Embryonic facial prominence (tissue), 1 donor: ENCODE results near the gene LSS.
"Not testable (repeated sequence)": the region's sequence is repeated elsewhere in the genome, so short reads cannot be mapped to it uniquely, and the experiment has no call there.

ENCODE experiments used
- DNase-seq: peaks from one replicate; pipeline ENCODE4 v3.0.0-alpha.2; 2016; ENCODE audit errors: extremely low spot score

LSS gene

DNA sequence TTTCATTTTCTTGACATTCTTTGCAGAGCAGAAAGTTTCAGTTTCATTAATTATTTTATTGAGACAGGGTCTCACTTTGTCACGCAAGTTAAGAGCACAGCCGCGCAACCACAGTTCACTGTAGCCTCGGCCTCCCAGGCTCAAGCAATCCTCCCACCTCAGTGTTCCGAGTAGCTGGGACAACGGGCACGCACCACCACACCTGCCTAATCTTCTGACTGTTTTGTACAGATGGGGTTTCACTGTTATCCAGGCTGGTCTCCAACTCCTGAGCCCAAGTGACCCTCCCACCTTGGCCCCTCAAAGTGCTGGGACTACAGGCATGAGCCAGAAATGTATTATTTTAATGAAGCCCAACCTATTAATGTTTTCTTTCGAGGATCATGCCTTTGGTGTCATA is 41.3 kb downstream of the LSS start:
- DNase-seq = no peak

DNA sequence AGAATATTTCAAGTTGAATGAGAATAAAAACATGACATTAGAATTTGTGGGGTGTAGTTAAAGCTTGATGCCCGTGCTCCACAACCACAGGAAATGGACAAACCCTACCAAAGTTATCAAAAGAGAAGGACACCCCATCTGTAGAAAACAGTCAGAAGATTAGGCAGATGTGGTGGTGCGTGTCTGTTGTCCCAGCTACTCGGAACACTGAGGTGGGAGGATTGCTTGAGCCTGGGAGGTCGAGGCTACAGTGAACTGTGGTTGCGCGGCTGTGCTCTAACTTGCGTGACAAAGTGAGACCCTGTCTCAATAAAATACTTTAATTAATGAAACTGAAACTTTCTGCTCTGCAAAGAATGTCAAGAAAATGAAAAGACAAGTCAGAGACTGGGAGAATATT is 42.9 kb downstream of the LSS start:
- no peak for DNase-seq

DNA sequence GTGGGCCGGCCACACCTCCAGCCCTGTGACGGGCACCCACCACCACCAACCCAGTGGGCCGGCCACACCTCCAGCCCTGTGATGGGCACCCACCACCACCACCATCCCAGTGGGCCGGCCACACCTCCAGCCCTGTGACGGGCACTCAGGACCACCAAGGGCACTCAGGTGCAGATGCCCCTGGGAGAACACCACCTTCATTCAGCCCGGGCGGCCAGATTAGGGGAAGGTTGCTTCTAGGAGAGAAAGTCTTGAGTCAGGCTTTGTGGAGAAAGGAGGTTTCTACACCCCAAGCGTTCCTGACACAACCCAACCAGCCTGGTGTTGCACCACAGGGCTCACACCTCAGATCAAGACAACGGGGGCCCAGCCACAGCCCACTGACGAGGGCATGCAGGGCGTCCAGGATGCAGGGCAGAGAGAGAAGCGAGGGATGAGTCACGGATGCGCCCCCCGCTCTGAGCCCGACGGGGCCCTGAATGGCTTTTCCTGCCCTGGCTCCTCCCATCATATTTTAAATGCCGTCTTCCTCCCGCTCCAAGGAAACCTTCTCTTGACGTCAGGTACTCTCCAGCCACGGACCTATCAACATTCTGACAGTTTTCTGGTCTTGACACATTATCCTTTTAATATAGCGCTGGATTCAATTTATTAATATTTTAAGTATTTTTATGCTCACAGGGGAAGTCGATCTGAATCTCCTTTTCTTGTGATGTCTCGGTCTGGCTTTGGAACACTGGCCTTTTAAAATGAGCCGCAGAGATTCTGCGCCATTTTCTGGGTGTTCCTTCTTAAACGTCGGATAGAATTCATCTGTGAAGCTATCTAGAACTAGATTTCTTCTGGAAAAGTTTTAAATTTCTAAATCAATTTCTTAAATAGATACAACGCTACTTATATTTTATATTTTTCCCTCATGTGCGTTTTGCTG is 43.7 kb downstream of the LSS start:
- DNase-seq = no peak

DNA sequence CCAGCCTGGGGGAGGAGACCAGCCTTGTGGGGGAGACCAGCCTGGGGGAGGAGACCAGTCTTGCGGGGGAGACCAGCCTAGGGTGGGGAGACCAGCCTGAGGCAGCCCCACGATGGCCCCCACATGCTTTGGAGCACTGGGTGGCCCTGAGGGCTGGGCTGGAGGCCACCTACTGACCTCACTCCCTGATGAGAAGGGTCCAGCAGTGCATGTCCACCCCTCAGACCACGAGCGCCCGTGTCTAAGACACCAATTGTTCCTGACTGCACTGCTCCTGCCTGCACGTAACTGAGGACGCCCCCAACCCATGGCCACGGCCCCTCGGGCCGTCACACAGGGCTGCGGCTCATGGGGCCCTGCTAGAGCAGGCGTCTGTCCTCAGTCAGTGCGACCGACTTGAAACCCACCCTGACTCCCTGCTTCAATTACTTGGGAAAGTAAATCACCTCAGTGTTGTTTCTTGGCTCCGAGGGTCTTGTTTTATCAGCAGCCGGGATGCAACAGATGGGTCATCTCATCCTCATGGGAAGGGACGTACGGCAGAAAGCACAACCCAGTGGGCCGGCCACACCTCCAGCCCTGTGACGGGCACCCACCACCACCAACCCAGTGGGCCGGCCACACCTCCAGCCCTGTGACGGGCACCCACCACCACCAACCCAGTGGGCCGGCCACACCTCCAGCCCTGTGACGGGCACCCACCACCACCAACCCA is 44.5 kb downstream of the LSS start, which contains the start of gene SPATC1L:
Gene SPATC1L, minus strand, starts transcription at position 550 of the 715 bp plus-strand sequence. CDS start 1,643 bp downstream, outside the sequence.
- no peak for DNase-seq

DNA sequence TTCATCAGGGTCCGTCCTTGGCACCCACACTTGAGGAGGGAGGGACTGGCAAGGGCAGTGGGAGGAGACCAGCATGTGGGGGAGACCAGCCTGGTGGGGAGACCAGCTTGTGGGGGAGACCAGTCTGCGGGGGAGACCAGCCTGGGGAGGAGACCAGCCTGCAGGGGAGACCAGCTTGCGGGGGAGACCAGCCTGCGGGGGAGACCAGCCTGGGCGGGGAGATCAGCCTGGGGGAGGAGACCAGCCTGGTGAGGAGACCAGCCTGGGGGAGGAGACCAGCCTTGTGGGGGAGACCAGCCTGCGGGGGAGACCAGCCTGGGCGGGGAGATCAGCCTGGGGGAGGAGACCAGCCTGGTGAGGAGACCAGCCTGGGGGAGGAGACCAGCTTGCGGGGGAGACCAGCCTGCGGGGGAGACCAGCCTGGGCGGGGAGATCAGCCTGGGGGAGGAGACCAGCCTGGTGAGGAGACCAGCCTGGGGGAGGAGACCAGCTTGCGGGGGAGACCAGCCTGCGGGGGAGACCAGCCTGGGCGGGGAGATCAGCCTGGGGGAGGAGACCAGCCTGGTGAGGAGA is 45.2 kb downstream of the LSS start:
- not testable (repeated sequence) for DNase-seq

DNA sequence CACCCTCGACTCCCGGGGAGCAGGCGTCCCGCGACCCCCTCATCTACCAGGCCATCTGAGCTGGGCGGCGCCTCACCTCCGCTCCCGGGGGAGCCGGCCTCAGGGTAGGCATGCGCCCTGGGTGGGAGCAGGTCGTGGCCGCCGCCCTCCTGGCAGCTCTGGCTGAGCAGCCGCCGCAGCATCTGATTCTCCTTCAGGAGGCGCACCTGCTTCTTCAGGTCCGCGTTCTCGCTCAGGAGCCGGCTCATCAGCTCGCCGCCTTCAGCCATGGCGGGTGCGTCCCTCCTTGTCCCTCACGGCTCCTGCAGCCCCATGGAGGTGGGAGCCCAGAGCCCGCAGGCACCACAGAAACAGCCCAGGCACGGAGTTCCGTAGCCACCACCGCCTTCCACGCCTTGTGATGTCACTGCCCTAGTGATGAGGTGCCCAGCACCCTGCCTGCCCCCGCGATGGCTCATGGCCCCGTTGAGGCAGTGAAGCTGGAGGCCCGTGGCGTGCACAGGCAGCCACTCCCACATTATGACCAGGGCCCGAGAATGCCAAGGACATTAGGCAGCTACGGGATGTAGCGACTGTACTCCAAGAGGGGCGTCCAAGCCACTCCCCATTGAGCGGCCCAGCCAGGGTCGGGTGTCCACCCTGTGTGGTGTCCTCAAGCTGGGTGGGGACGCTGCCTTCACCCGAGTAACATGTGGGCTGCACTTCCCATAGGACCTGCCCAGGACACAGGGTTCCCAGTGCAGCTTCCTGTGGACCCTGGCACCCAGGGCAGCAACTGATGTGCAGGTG is 45.8 kb downstream of the LSS start:
- no peak for DNase-seq

DNA sequence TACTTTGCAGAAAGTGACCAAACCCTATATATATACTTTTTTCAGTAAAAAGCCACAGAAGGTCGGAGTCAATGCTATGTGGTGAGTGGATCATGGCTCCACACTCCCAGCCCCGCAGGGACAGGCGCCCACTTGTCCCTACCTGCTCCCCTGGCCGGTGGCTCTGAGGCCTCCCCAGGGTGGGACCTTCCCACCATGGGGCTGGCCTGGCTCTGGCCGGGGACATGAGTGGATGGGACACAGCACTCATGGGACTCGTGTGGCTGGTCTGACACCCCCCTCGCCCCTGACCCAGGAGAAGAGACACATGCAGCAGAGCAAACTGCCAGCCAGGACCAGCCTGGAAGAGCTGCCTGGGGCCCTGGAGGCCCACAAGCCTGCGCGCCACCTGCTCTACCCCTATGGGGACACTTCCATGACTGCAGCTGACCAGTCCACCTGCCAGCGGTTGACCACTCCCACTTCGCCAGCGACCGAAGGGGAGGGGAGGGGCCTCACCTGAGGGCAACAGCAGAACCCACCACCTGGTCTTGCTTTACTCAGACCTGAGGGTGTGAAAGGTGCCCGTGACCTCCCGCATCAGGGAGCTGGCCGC is 46.5 kb downstream of the LSS start:
- DNase-seq = no peak

DNA sequence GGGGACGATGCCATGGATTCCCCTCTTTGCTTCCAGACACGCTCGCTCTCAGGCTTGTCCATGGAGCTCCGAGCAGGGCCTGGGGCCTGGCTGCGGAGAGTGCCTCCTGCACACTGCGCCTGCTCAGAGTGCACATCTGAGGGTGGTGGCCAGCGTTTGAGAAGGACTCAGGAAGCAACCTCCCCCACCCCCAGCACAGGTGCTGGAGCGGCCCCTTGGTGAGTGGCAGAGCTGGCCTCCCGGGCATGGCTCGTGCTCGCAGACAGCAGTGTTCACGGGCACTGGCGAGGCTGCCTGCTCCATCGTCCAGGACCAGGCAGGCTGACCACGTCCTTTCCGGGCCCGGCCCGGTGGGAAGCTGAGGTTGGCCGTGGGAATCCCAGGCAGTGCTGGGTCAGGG is 47.1 kb downstream of the LSS start:
- no peak for DNase-seq

DNA sequence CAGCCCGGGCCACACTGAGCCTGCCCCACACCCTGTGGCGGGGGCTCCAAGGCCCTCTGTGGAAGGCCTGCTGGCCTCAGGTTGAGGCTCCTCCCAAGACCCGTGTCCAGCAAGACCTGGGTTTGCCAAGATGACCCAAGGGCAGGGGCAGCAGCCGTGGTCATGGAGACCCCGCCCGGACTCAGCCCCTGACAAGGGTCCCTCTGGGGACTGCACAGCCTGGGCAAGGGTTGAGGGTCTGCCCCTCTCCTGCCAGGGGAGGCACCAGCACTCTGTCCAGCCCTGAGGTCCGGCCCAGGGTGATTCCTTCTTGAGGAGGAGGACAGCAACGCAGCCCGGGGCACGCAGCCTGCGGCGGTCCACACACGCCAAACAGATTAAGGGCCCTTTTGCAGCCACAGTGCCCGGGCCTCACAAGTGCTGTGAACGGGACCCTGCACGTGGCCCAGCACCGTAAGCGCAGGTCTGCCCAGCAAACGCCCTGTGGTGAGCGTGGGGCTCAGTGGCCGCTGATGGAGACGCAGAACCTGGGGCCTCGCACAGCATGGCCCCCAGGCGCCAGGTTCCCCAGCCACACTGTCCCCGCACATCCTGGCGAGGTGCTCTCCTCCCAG is 47.7 kb downstream of the LSS start:
- DNase-seq = no peak

DNA sequence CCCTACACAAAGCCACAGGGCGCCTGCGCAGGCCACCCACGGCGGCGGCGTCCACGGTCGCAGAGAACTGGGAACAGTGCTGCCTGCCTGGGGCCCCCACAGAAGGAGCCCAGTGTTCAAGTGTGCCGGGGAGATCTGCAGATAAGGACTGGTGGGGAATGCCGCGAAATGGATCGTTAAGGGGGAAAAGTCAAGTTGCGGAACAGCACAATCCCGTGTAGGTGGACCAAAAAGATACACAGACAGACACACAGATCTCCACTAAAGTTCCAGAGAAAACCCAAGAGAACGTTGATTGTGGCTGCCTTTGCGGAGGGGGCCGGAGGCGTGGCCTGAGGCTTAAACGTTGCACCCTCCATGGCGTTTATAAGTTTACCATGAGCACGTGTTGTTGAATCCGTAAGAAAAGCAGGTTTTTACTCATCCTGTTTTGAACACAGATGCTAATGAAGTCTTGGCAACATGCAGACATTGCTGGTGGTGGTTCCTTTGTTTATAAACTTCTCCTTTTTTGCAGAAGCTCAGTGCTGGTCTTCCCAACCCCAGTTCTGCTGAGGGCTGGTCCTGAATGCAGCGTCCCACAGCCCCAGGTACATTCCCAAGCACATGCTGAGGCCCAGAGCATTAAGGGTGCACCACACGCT is 48.4 kb downstream of the LSS start:
- DNase-seq = no peak

DNA sequence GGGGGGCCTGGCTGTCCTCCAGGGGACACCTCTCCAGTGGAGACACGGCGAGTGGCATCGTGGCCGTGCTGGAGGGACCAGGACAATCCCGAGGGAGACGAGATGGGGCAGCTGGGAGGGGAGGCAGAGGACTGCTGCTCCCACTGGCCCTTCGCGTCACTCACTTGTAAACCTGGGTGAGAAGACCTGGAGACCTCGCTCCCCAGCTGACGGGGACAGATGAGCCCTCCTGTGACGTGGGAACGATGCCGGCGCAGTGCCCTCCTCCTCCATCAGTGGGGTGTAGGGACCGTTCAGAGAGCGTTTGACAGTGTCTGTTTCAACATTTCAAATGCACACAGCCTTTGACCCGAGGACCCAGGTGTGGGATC is 48.9 kb downstream of the LSS start:
- no peak for DNase-seq

DNA sequence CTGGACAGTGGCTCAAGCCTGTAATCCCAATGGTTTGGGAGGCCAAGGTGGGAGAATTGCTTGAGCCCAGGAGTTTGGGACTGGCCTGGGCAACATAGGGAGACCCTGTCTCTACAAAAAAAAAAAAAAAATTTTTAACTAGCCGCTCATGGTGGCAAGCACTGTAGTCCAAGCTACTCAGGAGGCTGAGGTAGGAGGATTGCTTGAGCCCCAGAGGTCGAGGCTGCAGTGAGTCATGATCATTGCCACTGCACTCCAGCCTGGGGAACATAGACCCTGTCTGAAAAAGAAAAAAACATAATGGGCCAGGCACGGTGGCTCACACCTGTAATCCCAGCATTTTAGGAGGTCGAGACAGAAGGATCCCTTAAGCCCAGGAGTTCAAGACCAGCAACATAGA is 49.6 kb downstream of the LSS start:
- DNase-seq = no peak

DNA sequence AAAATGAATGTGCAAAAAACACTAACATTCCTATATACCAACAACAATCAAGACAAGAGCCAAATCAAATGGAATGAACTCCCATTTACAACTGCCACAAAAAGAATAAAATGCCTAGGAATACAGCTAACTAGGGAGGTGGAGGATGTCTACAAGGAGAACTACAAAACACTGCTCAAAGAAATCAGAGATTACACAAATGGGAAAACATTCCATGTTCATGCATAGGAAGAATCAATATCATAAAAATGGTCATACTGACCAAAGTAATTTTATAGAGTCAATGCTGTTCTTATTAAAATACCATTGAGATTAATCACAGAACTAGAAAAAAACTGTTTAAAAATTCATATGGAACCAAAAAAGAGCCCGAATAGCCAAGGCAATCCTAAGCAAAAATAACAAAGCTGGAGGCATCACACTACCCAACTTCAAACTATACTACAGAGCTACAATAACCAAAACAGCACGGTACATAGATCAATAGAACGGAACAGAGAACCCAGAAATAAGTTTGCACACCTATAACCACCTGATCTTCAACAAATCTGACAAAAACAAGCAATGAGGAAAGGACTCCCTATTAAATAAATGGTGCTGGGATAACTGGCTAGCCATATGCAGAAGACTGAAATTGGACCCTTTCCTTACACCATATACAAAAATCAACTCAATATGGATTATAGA is 52.0 kb downstream of the LSS start:
- not testable (repeated sequence) for DNase-seq

DNA sequence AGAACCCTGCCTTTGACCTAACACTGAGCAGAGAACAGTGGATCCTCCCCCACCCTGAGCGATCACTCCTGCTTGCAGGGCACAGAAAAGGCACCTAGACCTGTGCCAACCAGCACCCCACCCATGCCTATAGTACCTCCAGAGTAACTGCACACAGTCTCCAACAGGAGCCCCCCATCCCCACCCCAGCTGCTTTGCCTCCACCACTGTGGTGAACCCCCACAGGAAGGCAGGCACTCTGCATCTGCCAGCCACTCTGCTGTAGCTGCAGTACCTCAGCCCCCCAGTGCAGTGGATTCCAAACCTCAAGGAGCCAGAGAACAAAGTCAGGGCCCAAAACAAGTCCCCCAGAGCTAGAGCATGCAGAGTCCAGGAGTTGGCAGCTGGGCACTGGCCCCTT is 55.0 kb downstream of the LSS start:
- no peak for DNase-seq

DNA sequence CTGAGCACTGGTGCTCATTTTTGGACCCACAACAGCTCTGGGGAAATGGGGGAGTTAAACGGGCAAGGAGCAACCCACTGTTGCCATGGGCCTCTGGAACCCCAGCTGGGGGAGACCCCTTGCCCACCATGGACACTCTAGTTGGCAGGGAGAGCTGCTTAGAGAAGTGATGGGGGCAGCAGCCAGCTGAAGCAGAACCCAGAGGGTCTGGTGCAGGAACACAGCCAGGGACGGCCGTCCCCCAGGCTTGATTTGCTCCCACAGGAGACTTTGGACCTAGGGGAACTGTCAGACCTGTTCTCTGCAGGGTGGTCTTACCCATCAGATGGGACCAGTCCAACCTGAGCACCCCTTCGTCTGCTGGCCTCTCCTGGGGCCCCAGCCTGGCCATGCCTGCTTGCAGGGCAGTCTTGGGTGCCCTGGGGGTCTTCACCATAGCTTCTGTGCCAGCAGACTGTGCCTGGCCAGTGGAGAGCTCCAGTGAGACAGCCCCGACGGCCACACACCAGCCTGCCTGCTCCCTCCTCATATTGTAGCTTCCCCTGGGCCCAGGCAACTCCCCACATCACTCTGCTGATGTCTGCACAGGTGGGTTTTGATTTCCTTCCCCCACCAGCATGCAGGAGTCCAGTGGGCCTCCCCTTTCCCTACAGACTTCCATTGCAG is 55.6 kb downstream of the LSS start:
- no peak for DNase-seq

DNA sequence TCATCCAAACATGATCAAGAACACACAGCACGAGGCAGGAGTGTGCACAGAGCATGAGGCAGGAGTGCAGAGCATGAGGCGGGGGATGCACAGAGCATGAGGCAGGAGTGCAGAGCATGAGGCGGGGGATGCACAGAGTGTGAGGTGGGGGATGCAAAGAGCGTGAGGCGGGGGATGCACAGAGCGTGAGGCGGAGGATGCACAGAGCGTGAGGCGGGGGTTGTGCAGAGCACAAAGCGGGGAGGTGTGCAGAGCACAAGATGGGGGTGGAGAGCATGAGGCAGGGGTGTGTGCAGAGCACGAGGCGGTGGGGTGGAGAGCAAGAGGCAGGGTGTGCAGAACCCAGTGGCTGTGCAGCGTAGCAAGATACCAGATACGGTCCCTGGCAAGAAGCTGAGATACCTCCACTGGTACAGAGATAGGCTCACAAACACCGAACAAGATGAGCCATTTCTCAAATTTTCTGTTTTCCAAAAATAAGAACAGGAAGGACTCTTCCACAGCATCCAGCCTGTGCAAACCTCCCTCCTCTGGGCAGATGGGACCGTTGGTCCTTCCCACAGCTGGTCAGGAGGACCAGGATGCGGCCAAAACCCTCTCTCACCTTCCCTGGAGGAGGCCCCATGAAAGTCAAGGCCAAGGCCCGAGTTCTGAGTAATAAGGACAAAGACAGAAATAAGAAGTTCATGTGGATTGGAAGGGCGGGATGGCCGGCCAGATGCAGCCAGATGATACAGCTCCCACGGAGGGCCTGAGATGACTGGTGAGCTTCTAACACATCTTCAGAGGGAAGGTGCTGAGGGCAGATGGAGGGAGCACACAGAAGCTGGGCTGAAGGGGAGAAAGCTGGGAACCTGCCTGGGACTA is 56.3 kb downstream of the LSS start:
- DNase-seq = no peak

DNA sequence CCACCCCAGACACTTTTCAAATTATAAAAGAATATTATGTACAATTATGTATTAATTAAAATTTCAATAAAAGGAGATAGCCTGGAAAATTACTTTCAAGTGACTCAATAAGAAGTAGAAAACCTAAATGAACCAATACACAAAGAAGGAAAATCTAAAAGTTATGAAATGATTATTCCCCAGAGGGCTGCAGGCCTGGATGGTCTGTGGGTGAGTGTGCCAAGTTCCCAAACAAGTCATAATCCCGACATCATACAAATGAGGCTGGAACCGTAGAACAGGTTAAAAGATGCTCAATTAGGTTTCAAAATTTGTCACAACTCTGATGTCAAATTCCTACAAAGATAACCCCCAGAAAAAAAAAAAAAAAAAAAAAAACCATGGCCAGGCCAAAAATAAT is 57.0 kb downstream of the LSS start:
- no peak for DNase-seq

DNA sequence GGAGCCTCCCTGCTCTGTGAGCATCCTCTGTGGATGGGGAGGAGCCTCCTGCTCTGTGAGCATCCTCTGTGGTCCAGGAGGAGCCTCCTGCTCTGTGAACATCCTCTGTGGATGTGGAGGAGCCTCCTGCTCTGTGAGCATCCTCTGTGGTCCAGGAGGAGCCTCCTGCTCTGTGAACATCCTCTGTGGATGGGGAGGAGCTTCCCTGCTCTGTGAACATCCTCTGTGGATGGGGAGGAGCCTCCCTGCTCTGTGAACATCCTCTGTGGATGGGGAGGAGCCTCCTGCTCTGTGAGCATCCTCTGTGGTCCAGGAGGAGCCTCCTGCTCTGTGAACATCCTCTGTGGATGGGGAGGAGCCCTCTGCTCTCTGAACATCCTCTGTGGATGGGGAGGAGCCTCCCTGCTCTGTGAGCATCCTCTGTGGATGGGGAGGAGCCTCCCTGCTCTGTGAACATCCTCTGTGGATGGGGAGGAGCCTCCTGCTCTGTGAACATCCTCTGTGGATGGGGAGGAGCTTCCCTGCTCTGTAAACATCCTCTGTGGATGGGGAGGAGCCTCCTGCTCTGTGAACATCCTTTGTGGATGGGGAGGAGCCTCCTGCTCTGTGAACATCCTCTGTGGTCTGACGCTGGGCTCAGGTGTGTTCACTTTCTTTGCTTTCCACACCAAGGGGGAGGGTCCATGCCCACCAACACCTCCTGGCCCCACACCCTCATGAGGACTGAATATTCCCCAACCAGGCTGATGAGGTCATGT is 58.0 kb downstream of the LSS start:
- DNase-seq = not testable (repeated sequence)
